Muscle layer of colon (tissue), 2 donors: Measurements from ENCODE around the gene PSMB9.
"Not testable (repeated sequence)": the region's sequence is repeated elsewhere in the genome, so short reads cannot be mapped to it uniquely, and the experiment has no call there.

Source experiments
- H3K27ac ChIP-seq: one replicate; pipeline ENCODE4 v1.7.0; 2013; ENCODE audit warnings: low read depth, mild to moderate bottlenecking, low read length, moderate library complexity
- H3K27me3 ChIP-seq, 2 donors: one replicate each; pipeline ENCODE4 v1.7.0; 2013; ENCODE audit warnings: low read length in 2 of 2, mild to moderate bottlenecking in 2 of 2; ENCODE audit not compliant: insufficient read depth in 2 of 2, control insufficient read depth in 1 of 2
- H3K36me3 ChIP-seq: one replicate; pipeline ENCODE4 v1.7.0; 2013; ENCODE audit warnings: mild to moderate bottlenecking, low read length; ENCODE audit not compliant: insufficient read depth
- H3K4me1 ChIP-seq: one replicate; pipeline ENCODE4 v1.7.0; 2013; ENCODE audit warnings: mild to moderate bottlenecking, low read length; ENCODE audit not compliant: insufficient read depth
- H3K4me3 ChIP-seq, 2 donors: one replicate each; pipeline ENCODE4 v1.7.0; 2013; ENCODE audit warnings: low read length in 2 of 2, low read depth in 1 of 2, mild to moderate bottlenecking in 1 of 2, moderate library complexity in 1 of 2
- H3K9ac ChIP-seq: one replicate; pipeline ENCODE4 v1.7.0; 2013; ENCODE audit warnings: low read length
- H3K9me3 ChIP-seq: one replicate; pipeline ENCODE4 v1.7.0; 2013; ENCODE audit warnings: mild to moderate bottlenecking, low read length
- donor health status: abdominal sarcoma.
- donor health status: Adenocarcinoma of cecum.

PSMB9 gene

DNA sequence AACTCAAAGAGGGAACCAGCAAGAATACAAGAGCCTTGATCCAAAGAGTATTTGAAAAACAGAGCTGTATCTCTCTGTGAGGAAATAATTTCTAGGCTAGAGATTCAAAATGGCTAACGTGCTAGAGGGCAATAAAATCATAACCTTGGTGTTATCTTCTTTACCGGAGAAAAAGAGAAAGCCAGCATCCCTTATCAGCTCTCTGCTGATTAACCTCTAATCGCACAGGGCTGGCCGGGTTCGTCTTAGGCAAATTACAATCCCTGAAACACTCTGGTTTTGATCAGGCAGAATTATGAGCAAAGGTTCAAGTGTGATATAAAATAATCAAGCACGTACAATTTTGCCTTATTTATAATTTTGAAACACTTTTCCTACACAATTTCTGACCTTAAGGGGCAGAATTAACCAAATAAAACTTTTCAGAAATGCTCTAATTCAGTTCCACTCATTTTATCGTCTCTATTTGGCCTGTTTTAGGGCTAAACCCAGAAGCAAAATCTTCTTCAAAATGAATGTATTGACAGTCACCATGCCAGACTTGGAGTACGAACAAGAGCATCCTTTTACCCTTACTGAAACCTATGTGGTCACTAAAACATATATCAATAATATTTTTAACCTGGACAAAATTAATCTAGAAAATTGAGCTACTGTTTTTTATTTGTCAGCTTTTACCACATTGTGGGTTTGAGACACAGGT lies 13.7 kb downstream of the PSMB9 start:
- no peaks in the 10 kb centered on the region for H3K36me3 ChIP-seq
- H3K9ac ChIP-seq = no peak overlapping the region
- H3K27me3 ChIP-seq = no peaks in the 10 kb centered on the region
- no peak overlapping the region for H3K27ac ChIP-seq
- no peak overlapping the region for H3K4me3 ChIP-seq
- H3K4me1 ChIP-seq = no peaks in the 10 kb centered on the region
- H3K9me3 ChIP-seq = no peaks in the 10 kb centered on the region

DNA sequence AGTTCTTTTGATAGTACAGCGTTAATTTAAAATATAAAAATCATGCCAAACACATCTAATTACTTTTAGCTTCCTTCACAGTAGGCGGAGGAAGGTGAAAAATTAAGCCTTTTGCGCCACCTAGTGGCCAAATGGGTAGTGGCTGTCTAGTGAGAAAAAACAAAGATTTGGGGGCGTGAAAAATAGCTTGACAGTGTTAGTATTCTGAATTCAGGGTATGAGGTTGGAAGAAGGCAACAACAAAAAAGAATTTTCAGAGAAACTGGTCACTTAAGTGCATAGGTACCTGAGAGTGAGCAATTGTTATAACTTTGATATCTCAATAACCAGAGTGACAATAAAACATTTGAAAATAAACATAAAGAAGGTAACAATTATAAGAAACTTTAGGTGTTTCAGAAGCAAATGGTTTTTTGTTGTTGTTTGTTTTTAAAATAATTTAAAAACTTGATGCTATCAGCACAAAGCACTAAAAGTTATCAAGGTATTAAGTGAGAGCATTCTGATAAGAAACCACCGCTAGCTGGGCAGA lies 14.3 kb downstream of the PSMB9 start:
- H3K36me3 ChIP-seq = no peaks in the 10 kb centered on the region
- H3K4me3 ChIP-seq = no peak overlapping the region
- H3K27me3 ChIP-seq = no peaks in the 10 kb centered on the region
- no peaks in the 10 kb centered on the region for H3K4me1 ChIP-seq
- no peak overlapping the region for H3K9ac ChIP-seq
- no peaks in the 10 kb centered on the region for H3K9me3 ChIP-seq
- no peak overlapping the region for H3K27ac ChIP-seq

DNA sequence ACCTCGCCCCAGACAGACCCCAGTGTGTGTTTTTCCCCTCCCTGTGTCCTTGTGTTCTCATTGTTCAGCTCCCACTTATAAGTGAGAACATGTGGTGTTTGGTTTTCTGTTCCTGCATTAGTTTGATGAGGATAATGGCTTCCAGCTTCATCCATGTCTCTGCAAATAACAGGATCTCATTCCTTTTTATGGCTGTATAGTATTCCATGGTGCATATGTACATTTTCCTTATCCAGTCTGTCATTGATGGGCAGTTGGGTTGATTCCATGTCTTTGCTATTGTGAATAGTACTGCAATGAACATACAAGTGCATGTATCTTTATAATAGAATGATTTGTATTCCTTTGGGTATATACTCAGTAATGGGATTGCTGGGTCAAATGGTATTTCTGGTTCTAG lies 20.0 kb downstream of the PSMB9 start:
- not testable (repeated sequence) for H3K4me1 ChIP-seq, H3K9me3 ChIP-seq, H3K4me3 ChIP-seq, H3K36me3 ChIP-seq, H3K9ac ChIP-seq, H3K27me3 ChIP-seq, H3K27ac ChIP-seq

DNA sequence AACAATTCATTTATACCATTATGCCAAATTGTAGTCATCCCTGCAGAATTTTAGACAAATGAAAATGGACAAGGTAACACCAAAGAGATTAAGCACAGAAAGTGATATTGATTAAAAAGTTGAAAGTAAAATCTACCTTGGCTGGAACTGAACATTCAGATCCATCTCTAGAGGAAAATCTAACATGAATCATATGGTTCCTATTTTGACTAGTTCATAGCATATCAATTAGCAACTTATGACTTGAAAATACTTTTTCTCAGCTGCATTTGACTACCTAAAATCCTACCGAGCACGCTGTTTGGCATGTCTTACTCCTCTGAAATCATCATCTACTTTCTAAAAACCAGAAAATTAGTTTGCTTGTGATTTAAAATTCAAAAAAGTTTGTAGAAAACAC lies 22.6 kb downstream of the PSMB9 start:
- Histone ChIP-seq H3K4me1 (no peaks in the 10 kb centered on the region), H3K9ac (no peak overlapping the region), H3K27me3 (peaks cover 4 to 9% of the 10 kb centered on the region in 2 donors), H3K4me3 (no peak overlapping the region), H3K9me3 (no peaks in the 10 kb centered on the region), H3K27ac (no peak overlapping the region), H3K36me3 (no peaks in the 10 kb centered on the region)

DNA sequence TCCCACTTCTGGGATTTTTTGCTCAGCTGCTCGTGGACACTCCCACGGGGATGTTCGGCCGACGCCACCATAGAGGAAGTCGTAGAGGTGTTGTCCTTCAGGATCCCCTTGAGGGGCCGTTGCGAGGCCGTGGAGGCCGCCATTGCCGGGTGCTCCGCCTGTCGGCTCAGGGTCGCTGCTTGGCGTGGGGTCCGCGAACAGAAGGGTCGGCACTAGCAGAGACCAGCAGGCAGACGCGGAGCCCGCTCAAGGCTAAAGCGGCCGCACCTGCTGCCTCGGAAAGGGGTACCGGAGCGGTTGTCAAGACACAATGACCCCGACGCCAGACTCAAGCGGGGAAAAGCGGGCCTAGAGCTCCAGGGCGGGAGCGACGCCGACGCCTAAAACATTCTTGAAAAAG lies 25.7 kb downstream of the PSMB9 start:
- H3K4me3 ChIP-seq = no peak overlapping the region
- no peaks in the 10 kb centered on the region for H3K4me1 ChIP-seq
- H3K36me3 ChIP-seq = no peaks in the 10 kb centered on the region
- H3K9me3 ChIP-seq = no peaks in the 10 kb centered on the region
- H3K9ac ChIP-seq = no peak overlapping the region
- no peak overlapping the region for H3K27ac ChIP-seq
- peaks cover 4 to 9% of the 10 kb centered on the region in 2 donors for H3K27me3 ChIP-seq

DNA sequence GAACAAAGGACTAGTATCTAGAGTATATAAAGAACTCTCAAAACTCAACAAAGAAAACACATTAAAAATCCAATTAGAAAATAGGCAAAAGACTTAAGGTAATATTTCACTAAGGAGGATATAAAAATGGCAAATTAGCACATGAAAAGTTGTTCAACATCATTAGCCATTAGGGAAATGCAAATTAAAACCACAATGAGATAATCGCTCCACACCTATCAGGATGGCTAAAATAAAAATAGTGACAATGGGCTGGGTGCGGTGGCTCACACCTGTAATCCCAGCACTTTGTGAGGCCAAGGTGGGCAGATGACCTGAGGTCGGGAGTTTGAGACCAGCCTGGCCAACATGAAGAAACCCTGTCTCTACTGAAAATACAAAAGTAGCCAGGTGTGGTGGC lies 27.0 kb downstream of the PSMB9 start:
- not testable (repeated sequence) for H3K4me1 ChIP-seq, H3K9ac ChIP-seq, H3K27me3 ChIP-seq, H3K9me3 ChIP-seq, H3K4me3 ChIP-seq, H3K27ac ChIP-seq, H3K36me3 ChIP-seq

DNA sequence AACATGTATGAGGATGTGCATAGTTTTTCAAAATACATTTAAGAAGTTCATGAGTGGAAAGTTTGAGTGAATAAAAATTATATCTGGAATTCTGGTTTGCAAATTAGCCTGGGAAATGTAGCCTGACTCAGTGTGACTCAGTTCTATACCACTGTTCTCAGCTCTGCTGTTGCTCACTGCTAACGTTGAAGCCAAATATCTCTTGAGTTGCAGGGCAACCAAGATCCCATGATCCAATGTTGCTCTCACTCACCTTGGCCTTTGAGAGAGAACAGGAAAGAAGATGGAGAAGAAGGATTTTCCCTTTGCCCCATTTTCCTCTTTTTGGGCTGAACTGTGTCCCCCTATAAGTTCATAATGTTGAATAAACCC lies 28.9 kb downstream of the PSMB9 start:
- Histone ChIP-seq H3K36me3 (no peaks in the 10 kb centered on the region), H3K27me3 (peaks cover 4 to 9% of the 10 kb centered on the region in 2 donors), H3K27ac (no peak overlapping the region), H3K4me3 (no peak overlapping the region), H3K9ac (no peak overlapping the region), H3K9me3 (no peaks in the 10 kb centered on the region), H3K4me1 (peaks cover 21% of the 10 kb centered on the region)

DNA sequence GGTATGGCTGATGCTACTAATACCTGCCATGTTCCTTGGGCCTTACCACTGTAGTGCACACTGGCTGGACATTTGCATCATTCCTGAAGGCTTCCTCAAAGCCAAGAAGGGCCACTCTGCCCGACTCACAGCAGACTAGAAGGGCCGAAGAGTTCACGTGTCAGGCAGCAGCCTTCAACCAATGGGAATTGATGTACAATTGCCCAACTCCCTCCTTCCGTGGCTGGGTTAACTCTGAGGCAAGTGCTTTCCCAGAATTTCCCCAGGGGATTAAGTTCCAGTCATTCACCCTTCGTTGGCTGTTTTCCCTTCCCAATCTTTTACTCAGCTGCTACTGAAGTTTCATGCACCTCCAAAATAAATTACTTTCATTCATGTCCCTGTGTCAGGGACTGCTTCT lies 29.8 kb downstream of the PSMB9 start:
- H3K27ac ChIP-seq = no peak overlapping the region
- peaks cover 4 to 9% of the 10 kb centered on the region in 2 donors for H3K27me3 ChIP-seq
- H3K36me3 ChIP-seq = no peaks in the 10 kb centered on the region
- no peak overlapping the region for H3K9ac ChIP-seq
- peaks cover 21% of the 10 kb centered on the region for H3K4me1 ChIP-seq
- H3K9me3 ChIP-seq = no peaks in the 10 kb centered on the region
- no peak overlapping the region for H3K4me3 ChIP-seq

DNA sequence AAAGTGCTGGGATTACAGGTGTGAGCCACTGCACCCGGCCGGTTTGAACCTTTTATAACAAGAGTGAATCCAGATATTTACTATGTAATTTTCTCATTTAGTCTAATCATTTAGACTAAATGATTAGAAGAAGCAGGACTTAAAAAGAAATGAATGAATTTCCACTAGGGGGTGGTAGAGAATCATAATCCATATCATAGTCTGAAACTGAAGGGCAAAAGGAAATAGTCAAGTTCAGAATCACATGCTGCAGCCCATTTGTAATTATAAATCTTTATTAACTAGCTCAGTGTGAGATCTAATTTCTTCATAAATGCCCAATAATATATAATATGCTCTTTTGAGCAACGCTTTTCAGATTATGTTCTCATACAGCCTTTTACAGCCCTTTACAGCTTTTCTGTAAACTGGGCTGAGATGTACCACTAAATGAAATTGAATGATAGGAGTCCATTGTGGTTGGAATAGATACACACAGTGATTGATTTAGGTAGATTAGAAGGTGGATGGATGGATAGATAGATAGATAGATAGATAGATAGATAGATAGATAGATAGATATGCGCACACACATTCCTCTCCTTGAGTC lies 31.8 kb downstream of the PSMB9 start:
- no peak overlapping the region for H3K27ac ChIP-seq
- no peaks in the 10 kb centered on the region for H3K27me3 ChIP-seq
- H3K36me3 ChIP-seq = no peaks in the 10 kb centered on the region

DNA sequence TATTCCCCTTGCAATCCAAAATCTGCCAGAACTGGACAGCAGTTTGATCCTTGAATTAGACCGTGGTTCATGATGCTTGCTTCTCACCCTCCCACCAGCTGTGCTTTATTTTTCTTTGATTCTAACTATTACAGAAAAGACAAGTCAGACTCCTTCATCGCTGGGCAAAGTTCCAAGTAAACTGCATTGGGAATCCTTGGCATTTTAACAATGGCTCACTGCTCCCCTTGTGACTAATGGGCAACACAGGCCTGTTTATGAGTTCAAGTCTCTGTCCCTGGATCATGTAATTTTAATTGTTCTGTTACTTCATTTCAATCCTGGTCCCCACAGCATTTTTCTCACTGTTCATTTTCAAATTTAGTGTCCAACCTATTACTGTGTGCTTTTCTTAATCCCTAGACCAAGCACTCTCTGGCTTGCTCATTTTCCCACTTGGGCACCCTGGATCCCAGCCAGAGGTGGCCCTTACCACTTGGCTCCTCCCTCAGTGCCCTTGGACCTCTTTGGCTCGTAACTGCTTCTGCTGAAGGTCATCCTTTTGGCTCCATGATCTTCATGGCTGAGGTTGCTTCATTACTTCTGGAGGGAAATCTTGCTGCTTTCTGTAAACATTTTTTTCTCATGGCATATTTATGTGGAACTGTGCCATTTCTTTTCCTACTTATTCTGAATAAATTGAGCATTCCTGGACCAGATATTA lies 32.8 kb downstream of the PSMB9 start:
- peaks cover 21% of the 10 kb centered on the region for H3K4me1 ChIP-seq

More for the DNA sequence above, 31.8 kb downstream of the PSMB9 start:
- Histone ChIP-seq H3K4me1 (peaks cover 21% of the 10 kb centered on the region), H3K4me3 (no peak overlapping the region), H3K9me3 (no peaks in the 10 kb centered on the region), H3K9ac (no peak overlapping the region)

DNA sequence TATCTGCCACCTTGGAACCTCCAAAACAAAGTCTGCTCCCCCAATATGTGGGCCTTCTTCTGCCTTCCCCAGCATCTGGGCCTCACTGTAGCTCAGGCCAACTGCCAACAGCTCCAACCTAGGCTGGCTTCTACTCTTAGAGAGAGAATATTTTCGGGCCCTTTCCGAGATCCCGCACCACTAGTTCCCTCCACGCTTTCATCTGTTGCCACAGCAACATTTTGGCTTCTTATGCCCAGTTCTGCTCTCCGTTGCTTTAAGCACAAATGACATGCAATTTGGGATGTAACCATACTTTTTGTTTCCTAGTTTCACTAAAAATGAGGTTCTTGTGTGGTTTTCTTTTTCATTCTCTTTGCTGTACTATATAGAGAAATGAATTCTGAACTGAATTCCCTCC lies 33.6 kb downstream of the PSMB9 start:
- Histone ChIP-seq H3K4me1 (peaks cover 21% of the 10 kb centered on the region), H3K27ac (no peak overlapping the region), H3K4me3 (no peak overlapping the region), H3K9ac (no peak overlapping the region), H3K27me3 (no peaks in the 10 kb centered on the region), H3K36me3 (no peaks in the 10 kb centered on the region), H3K9me3 (no peaks in the 10 kb centered on the region)

More for the DNA sequence above, 32.8 kb downstream of the PSMB9 start:
- H3K27ac ChIP-seq = peak overlapping the region; percentile 6
- H3K9ac ChIP-seq = no peak overlapping the region
- no peaks in the 10 kb centered on the region for H3K9me3 ChIP-seq
- no peak overlapping the region for H3K4me3 ChIP-seq
- H3K36me3 ChIP-seq = no peaks in the 10 kb centered on the region
- H3K27me3 ChIP-seq = no peaks in the 10 kb centered on the region
